ENCODE data around the gene CYB5D1.

GRCh38 chr17:7811251-7811650 is 46.6 kb upstream of the CYB5D1 start:
- TF ChIP-seq CTCF (conservative IDR thresholded peaks at IDR 0.05 in 1 of 2, IDR thresholded peaks at IDR 0.05 in 1 of 2; ENCODE audit: low read depth in 1 of 2, low read length in 2 of 2) (no peak), EZH2 (IDR thresholded peaks at IDR 0.05; ENCODE audit: low read length, missing control alignments) (no peak)

All from fibroblast of lung (primary cell).